Forelimb muscle (tissue), 1 donor: ENCODE data around the gene KPNB1. TPM values are rescaled to one million over a fixed set of nuclear protein-coding genes. Genes with fewer than 3 reads are reported as not detected.

Experiments used
- DNase-seq: peaks from one replicate; pipeline ENCODE4 v3.0.0-alpha.2; 2013; ENCODE audit warnings: low read depth
- polyA plus RNA-seq: library from polyadenylated mRNA; unstranded; fragments of 120-200 nt; gene quantifications from one replicate; pipeline ENCODE4 v1.2.1, GENCODE V29; 2013; ENCODE audit not compliant: insufficient read length

KPNB1 gene
- polyA plus RNA-seq, 1 donor: 151 TPM

GRCh38 chr17:47636273-47637030 is 13.3 kb upstream of the KPNB1 start:
- no peak for DNase-seq

- no peak for DNase-seq
These were observed 10.8 kb upstream of the KPNB1 start for GRCh38 chr17:47638903-47639302.

- DNase-seq: no peak
These were observed 9.6 kb upstream of the KPNB1 start for GRCh38 chr17:47640076-47640475.

- DNase-seq: no peak
These were observed 8.5 kb upstream of the KPNB1 start for GRCh38 chr17:47641202-47641601.

GRCh38 chr17:47643116-47643515 is 6.6 kb upstream of the KPNB1 start:
- no peak for DNase-seq

GRCh38 chr17:47644324-47644723 is 5.4 kb upstream of the KPNB1 start:
- no peak for DNase-seq

GRCh38 chr17:47649972-47650524 is 329 bp downstream of the KPNB1 start:
- DNase-seq: no peak

- peak; percentile 76 for DNase-seq
These were observed 1.1 kb downstream of the KPNB1 start for GRCh38 chr17:47650525-47651522.

- no peak for DNase-seq
These were observed 2.0 kb downstream of the KPNB1 start for GRCh38 chr17:47651704-47652103.

GRCh38 chr17:47652570-47652969 is 2.9 kb downstream of the KPNB1 start:
- no peak for DNase-seq

- DNase-seq: no peak
These were observed 3.7 kb downstream of the KPNB1 start for GRCh38 chr17:47653442-47653841.

- no peak for DNase-seq
These were observed 5.3 kb downstream of the KPNB1 start for GRCh38 chr17:47654991-47655390.

- no peak for DNase-seq
These were observed 10.4 kb downstream of the KPNB1 start for GRCh38 chr17:47660064-47660492.

- no peak for DNase-seq
These were observed 14.3 kb downstream of the KPNB1 start for GRCh38 chr17:47663912-47664623.

- no peak for DNase-seq
These were observed 14.9 kb downstream of the KPNB1 start for GRCh38 chr17:47664624-47664941.

GRCh38 chr17:47665655-47666054 is 15.9 kb downstream of the KPNB1 start:
- DNase-seq: no peak

- no peak for DNase-seq
These were observed 19.4 kb downstream of the KPNB1 start for GRCh38 chr17:47669081-47669480.

GRCh38 chr17:47670064-47670463 is 20.3 kb downstream of the KPNB1 start:
- DNase-seq: no peak

GRCh38 chr17:47674499-47674898 is 24.8 kb downstream of the KPNB1 start:
- no peak for DNase-seq

- no peak for DNase-seq
These were observed 25.9 kb downstream of the KPNB1 start for GRCh38 chr17:47675380-47676198.

GRCh38 chr17:47676199-47676472 is 26.4 kb downstream of the KPNB1 start:
- DNase-seq: no peak
